ENCODE results near the gene RAB7B.

DNA sequence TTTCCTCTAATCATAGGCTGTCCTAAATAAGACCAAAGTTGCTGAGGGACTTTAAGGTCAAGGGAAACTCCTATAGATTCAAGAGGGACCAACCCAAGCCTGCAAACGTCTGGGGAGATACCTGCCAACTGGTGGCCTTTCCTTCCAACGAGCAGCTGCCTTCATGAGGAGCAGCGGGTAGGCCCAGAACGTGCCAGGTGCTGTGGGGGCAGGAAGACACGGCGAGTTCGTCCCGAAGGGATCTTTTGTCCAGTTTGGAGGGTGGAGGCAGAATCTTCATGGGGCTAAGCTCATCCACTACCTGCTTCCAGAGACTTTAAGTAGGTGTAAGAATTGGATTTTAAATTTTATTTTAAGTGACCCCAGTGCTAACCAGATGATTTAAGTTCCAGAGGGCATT lies 34.0 kb downstream of the RAB7B start:
- TF ChIP-seq, protein P1, sequence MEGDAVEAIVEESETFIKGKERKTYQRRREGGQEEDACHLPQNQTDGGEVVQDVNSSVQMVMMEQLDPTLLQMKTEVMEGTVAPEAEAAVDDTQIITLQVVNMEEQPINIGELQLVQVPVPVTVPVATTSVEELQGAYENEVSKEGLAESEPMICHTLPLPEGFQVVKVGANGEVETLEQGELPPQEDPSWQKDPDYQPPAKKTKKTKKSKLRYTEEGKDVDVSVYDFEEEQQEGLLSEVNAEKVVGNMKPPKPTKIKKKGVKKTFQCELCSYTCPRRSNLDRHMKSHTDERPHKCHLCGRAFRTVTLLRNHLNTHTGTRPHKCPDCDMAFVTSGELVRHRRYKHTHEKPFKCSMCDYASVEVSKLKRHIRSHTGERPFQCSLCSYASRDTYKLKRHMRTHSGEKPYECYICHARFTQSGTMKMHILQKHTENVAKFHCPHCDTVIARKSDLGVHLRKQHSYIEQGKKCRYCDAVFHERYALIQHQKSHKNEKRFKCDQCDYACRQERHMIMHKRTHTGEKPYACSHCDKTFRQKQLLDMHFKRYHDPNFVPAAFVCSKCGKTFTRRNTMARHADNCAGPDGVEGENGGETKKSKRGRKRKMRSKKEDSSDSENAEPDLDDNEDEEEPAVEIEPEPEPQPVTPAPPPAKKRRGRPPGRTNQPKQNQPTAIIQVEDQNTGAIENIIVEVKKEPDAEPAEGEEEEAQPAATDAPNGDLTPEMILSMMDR (IDR thresholded peaks at IDR 0.05) = no peak
- TF ChIP-seq POLR2A (IDR thresholded peaks at IDR 0.05) = no peak

All from suprapubic skin (tissue), 3 donors.